SH-SY5Y (cell line): ENCODE results near the gene ATAD5.

Source experiments
- GATA2 ChIP-seq: IDR thresholded peaks from 2 replicates; pipeline ENCODE4 v1.6.1; 2011; ENCODE audit warnings: mild to moderate bottlenecking, low read depth, low read length
- GATA3 ChIP-seq: IDR thresholded peaks from 2 replicates; pipeline ENCODE4 v1.6.1; 2011; ENCODE audit warnings: low read depth, mild to moderate bottlenecking, low read length, moderate library complexity

DNA sequence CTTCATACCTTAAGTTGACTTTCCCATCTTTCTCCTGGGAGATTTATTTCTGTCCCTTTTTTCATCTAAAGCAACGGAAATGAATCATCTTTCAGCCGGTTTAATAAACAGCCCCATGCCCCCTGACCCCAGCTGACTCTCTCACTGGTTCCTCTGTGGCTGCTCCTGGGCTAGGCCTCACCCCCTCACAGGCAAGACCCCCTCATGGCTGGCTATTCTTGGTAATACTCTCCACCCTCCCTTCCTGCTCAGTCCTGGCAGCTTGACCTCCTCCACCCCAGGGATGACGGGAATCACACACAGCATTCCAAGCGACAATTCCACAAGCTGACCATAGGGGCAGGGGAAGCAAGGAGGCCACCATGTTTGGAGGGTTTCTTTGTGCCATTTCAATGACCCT is 88.5 kb downstream of the ATAD5 start:
- TF ChIP-seq GATA3 (no peak), GATA2 (no peak)
